Lower leg skin (tissue), 4 donors: Measurements from ENCODE around the gene ELMO3. TPM values are rescaled to one million over a fixed set of nuclear protein-coding genes. Genes with fewer than 3 reads are reported as not detected.
A peak's percentile ranks its signal among the peaks of the same experiment; 100 is the strongest.

Source experiments
- DNase-seq, 2 donors: peaks; one replicate each; pipeline ENCODE4 v3.0.0-alpha.2; 2019; ENCODE audit warnings: low spot score in 2 of 2
- H3K4me3 ChIP-seq: fragments of 200-600 bp; sonication (generic); 2 replicates; pipeline ENCODE4 v1.5.1; 2017; ENCODE audit warnings: mild to moderate bottlenecking, low read depth; ENCODE audit not compliant: poor library complexity, severe bottlenecking
- POLR2A ChIP-seq, 2 donors: fragments of 450-650 bp; IDR thresholded peaks; one replicate each; pipeline ENCODE4 v1.6.1; 2016 to 2017; ENCODE audit warnings: antibody characterized with exemption in 2 of 2, mild to moderate bottlenecking in 1 of 2, moderate library complexity in 1 of 2
- WGBS, 2 donors: methylation state at CpG; one replicate each; pipeline ENCODE4 v1.1.5; 2018; 5-methylcytosine and 5-hydroxymethylcytosine counted together
- intact Hi-C: fragments of 100-400 bp; cut with DNase I; formaldehyde crosslinking; loops from one replicate; pipeline ENCODE4 v1.15.0; 2023; ENCODE audit warnings: low total_unique reads
- total RNA-seq, 4 donors: library from RNA; depleted of rRNA; stranded (reverse); fragments of >200 nt; gene quantifications; one replicate each; pipeline ENCODE4 v1.1.0, GENCODE V29; 2016
- TF ChIP-seq, protein P1 (sequence below), 3 donors: fragments of 450-650 bp; IDR thresholded peaks; one replicate each; pipeline ENCODE4 v1.5.1; 2016; ENCODE audit warnings: antibody characterized with exemption in 3 of 3, mild to moderate bottlenecking in 3 of 3, moderate library complexity in 2 of 3

The ELMO3 gene, protein sequence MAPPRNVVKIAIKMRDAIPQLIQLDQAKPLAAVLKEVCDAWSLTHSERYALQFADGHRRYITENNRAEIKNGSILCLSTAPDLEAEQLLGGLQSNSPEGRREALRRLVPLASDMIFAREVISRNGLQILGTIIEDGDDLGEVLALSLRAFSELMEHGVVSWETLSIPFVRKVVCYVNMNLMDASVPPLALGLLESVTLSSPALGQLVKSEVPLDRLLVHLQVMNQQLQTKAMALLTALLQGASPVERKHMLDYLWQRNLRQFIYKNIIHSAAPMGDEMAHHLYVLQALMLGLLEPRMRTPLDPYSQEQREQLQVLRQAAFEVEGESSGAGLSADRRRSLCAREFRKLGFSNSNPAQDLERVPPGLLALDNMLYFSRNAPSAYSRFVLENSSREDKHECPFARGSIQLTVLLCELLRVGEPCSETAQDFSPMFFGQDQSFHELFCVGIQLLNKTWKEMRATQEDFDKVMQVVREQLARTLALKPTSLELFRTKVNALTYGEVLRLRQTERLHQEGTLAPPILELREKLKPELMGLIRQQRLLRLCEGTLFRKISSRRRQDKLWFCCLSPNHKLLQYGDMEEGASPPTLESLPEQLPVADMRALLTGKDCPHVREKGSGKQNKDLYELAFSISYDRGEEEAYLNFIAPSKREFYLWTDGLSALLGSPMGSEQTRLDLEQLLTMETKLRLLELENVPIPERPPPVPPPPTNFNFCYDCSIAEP
- total RNA-seq = 10 to 100 TPM; 37.2 to 62.2 (median 51.6) TPM

DNA sequence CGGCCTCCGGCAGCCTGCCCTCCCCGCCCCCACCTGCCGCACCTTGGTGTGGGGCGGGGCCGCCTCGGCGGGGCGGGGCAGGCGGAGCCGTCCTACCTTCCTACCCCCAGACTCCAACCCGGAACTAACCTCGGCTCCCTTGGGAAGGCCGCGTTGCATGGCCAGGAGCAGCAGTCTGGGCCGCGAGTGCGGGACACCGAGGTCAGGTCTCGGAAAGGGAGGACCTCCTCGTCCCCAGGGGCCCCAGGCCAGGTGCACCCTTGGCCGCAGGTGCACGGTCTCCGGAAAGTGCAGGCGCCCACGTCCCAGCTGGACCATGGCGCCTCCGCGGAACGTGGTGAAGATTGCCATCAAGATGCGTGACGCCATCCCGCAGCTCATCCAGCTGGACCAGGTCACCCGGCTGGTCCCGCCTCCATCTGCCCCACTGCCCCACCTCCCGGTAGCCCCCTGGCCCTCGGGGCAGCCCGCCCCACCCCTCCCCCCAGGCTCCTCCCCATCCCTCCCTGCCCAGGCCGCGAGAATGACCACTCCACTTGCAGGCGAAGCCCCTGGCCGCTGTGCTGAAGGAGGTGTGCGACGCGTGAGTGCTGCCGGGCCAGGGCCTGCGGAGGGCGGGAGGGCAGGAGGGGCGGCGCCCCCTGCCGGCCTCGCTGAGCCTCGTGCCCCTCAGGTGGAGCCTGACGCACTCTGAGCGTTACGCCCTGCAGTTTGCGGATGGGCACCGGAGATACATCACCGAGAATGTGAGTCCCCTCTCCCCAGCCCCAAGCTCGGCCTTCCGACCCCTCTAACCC lies at the start of gene ELMO3:
Gene ELMO3 (plus strand): TSS at position 121 of the 797 bp plus-strand sequence. CDS start 196 bp downstream, at position 317.
- peak within 1 kb of the TSS; percentile 4 for H3K4me3 ChIP-seq
- DNase-seq = peak in 1 of 2 donors; percentile 89
- 34 to 41% methylated on average over 18 to 37 of the region's 61 CpGs for WGBS, 2 donors
- TF ChIP-seq, protein P1, sequence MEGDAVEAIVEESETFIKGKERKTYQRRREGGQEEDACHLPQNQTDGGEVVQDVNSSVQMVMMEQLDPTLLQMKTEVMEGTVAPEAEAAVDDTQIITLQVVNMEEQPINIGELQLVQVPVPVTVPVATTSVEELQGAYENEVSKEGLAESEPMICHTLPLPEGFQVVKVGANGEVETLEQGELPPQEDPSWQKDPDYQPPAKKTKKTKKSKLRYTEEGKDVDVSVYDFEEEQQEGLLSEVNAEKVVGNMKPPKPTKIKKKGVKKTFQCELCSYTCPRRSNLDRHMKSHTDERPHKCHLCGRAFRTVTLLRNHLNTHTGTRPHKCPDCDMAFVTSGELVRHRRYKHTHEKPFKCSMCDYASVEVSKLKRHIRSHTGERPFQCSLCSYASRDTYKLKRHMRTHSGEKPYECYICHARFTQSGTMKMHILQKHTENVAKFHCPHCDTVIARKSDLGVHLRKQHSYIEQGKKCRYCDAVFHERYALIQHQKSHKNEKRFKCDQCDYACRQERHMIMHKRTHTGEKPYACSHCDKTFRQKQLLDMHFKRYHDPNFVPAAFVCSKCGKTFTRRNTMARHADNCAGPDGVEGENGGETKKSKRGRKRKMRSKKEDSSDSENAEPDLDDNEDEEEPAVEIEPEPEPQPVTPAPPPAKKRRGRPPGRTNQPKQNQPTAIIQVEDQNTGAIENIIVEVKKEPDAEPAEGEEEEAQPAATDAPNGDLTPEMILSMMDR (IDR thresholded peaks at IDR 0.05) = no peak
- no peak for TF ChIP-seq POLR2A (IDR thresholded peaks at IDR 0.05)
- intact Hi-C loops = no loop called here

DNA sequence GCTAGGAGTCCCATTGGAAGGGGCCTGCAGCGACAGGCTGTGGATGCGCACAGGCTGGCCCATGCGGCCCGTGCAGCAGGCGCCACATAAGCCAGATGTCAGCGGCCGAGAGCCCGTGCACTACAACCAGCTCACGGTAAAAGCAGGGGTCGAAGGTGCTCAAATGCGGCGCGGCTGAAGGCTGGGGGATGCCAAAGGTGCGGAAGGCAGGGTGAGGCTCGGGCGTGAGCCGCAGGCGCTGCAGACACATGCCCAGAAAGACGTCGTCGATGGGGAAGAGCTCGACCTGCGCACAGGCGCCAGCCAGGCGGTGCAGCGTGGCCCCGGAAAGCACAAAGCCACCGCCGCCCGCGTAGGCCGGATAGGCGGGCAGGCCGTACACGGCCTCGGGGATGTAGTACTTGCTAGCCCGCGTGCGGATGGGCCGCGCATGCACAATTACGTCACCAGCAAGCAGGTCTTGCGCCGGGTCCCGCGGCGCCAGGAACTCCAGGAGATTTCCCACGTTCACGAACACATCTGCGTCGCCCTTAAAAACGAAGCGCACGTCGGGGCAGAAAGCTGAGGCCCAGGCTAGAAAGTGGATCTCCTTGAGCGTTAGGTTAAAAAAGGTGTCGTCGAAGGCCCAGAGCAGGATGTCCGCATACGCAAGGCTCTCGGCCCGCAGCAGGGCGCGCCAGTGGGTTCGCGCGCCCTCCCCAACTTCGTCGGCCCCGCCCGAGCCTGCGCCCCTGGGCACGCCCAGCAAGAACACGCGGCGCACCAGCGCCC lies 49.5 kb upstream of the ELMO3 start:
- intact Hi-C loops = no loop called here
- TF ChIP-seq POLR2A (IDR thresholded peaks at IDR 0.05) = no peak
- TF ChIP-seq, protein P1 (IDR thresholded peaks at IDR 0.05) = no peak
- H3K4me3 ChIP-seq = no peak overlapping the region
- DNase-seq = peak in 1 of 2 donors; percentile 86
- WGBS, 2 donors = 82% methylated on average over 71 to 74 of the region's 77 CpGs

DNA sequence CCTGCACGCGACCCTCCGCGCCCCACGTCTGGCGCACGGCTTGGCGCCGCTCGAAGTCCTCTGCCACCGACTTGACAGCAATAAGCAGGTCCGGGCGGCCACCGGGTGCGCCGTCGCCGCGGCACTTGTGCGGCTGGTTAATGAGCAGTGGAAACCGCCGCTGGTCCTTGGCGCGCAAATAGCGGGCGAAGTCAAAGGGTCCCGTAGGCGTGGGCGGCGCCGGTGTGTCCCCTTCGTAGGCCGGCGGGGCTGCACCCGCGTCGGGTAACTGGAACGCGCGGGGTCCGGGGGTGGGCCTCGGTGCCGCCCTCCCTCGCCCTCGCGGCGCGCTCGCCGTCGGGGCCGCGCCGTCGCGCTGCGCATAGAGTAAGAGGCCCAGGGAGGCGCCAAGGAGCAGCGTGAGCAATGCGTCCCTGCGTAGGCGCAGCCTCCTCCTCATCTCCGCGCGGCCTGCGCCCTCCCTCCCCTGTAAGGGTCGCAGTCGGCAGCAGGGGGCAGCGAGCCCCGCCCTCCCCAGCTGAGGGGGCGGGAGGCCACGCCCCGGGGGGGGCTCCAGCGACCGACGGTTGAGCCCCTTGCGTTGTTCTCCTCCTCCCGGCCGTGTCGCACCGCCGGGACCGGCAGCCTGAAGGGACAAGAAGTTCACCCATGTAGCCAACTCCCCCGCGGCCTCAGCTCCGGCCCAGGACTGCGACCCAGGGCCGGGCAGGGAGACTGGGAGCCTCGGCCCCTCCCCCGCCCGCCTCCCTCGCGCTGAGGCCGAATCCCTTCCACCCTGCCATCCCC lies 48.7 kb upstream of the ELMO3 start:
- peak overlapping the region; percentile 55 for H3K4me3 ChIP-seq
- peak in 1 of 2 donors; percentile 89 for DNase-seq
- WGBS, 2 donors = 4 to 11% methylated on average over 13 to 32 of the region's 94 CpGs
- intact Hi-C loops = no loop called here
- TF ChIP-seq, protein P1 (IDR thresholded peaks at IDR 0.05) = no peak
- no peak for TF ChIP-seq POLR2A (IDR thresholded peaks at IDR 0.05)

DNA sequence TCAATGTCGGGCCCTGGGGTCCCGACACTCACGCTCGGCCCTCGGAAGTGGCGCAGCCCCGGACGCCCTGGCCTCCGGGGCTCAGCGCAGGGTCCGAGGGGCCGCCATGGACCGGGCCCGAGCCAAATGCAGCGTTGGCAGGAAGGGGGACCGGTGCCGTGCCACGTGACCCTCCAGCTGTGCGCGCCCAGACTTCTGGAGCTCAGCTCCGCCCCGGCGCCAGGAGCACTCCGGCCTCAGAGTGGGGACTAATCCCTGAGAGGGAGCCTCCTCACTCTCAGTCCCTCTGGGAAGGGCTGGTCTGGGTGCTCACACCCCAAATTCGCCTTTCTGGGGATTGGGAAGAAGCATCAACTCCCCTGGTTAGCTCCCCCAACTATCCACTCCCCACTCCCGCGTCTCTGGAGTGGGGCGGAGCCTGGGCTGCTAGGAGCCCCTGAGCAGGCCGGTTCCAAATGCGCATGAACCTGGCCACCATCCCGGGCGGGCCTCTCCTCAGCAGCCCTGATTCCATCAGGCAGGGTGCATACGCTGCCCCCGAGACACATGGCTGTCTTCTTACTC lies 48.0 kb upstream of the ELMO3 start, which contains the start of gene B3GNT9:
Gene B3GNT9 (minus strand): TSS at position 166 of the 564 bp plus-strand sequence. CDS start 513 bp downstream, outside the sequence.
- H3K4me3 ChIP-seq = peak within 1 kb of the TSS; percentile 55
- 1 to 2% methylated on average over 16 to 25 of the region's 34 CpGs for WGBS, 2 donors
- TF ChIP-seq, protein P1 (IDR thresholded peaks at IDR 0.05) = no peak
- TF ChIP-seq POLR2A (IDR thresholded peaks at IDR 0.05) = no peak
- peak in 1 of 2 donors; percentile 94 for DNase-seq
- intact Hi-C loops = no loop called here
